UCSD-AML1 (cell line): ENCODE measurements around the gene NSG1.
"Not testable (repeated sequence)": the region's sequence is repeated elsewhere in the genome, so short reads cannot be mapped to it uniquely, and the experiment has no call there.

Experiments used
- DNase-seq: peaks from one replicate; lab custom pipeline; 2025; ENCODE audit not compliant: unreplicated experiment; lab: John Stamatoyannopoulos, UW

The NSG1 gene, protein sequence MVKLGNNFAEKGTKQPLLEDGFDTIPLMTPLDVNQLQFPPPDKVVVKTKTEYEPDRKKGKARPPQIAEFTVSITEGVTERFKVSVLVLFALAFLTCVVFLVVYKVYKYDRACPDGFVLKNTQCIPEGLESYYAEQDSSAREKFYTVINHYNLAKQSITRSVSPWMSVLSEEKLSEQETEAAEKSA

DNA sequence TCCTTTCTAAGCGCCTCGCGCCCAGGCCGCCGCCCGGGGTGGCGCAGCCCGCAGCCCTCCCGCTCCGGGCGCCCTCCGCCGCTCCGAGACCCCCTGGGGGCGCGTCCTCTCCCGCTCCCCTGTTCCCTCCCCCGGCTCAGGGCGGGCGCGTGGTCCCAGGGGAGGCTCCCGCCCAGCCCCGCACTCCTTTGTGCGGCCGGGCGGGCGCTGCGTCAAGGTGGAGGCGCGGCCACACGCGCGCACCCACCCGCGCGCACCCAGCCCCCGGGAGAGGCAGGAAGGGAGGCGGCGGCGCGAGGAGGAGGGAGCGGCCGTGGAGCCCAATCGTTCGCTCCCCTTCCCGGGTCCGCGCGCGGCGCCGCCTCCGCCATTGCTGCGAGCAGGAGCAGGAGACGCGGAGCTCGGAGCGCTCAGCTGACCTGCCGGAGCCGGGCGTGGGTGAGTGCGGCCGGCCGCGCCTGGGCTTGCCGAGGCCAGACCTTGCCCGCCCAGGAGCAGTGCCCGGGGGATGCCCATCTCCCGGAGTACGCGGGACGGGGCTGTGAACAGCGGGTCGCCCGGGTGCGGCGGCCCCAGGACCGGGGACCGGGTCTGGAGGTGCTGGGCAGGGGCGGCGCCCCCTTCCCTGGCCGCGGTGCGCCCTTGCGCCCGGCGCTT is at the start of gene NSG1:
NSG1 (plus strand) TSS at position 367 of the 657 bp plus-strand sequence. CDS start 528 bp downstream, outside the sequence.
- DNase-seq: no peak

DNA sequence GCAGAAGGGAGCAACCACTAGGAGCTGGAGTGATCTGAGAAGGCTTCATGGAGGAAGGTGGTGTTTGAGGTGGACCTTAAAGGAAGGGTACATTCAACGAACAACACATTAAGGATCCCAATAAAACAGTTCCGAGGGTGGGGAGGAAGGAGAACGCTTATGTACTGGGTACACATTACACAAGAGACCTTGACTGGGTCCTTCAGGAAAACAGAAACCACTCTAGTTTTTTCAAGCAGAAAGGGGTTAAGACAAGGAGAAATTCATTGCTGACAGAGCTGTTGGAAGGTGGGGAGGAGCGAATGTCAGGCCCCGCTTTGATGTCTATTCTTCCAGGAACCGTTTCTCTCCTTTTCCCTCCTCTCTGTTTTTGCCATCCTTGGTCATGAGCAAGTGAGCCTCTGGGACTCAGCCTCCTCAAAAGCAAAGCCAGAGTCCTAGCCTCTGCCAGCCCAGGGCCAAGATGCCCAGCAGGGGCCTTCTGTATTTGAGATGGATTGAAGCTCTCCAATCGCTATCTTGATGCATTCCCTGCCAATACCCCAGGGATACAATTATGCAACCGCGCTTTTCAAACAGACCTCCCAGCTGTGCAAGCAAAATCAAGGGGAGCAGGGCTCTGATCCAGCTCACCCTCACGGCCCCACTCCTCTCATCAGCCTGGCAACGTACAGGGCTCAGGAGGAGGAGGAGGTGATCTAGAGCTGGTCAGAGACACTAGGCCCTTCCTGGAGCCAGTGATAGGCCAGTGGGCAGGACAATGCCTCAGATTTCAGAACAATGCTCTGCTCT is 48.5 kb upstream of the NSG1 start:
- DNase-seq: no peak

DNA sequence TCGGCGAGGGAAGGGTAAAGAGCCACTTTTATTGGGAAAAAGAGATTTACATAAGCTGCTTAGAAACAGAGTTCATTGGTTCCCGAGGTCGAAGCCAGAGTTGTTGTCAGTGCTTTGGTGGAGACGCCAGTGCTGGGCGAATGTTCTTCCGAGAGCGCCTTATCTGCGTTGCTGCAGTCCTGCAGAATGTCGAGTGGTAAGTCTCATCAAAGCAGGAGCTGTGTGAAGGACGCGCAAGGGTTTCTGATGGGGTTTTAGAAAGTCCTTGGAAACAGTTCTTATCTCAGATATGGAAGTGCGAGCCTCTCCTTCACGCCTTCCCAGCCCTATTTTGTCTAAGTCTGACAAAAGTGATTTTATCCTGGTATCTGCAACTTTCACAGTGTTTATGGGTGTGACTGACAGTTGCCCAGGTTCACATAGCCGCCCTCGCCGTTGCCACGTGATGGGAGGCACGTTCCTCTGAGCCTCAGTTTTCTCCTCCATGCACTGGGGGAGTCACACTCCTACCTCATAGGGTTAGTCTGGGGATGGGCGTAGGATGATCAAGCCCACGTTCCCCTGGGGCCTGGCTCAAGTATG is 47.3 kb upstream of the NSG1 start:
- DNase-seq: no peak

DNA sequence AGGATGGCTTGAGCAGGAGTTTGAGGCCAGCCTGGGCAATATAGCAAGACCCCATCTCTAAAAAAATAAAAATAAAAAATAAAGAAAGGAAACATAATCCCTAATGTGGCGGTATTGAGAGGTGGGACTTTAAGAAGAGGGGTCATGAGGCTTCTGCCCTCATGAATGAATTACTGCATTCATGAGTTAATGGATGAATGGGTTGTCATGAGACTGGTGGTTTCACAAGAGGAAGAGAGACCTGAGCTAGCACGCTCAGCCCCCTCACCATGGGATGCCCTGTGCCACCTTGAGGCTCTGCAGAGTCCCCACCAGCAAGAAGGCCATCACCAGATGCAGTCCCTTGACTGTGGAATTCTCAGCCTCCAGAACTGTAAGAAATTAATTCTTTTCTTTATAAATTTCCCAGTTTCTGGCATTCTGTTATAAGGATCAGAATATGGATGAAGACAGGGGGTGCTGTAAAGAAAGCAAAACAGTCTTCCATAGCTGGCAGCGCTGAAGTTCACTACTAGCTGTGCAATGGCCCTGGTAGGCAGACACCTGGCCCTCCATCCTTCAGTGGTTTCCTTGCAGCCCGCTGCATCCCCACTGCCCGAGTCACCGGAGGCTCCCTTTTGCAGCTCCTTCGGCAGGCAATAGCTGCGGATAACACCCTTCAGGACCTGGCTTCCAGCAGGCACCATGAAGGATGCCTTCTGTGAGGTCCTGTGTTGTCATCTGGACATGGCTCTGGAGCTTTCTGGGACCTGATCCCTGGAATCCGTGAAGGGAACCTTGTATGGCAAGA is 44.8 kb upstream of the NSG1 start:
- DNase-seq: no peak

- no peak for DNase-seq
Measured at GRCh38 chr4:4343038-4343437, 43.9 kb upstream of the NSG1 start.

- no peak for DNase-seq
Measured at GRCh38 chr4:4344915-4345527, 41.9 kb upstream of the NSG1 start.

GRCh38 chr4:4347585-4347984 is 39.3 kb upstream of the NSG1 start:
- DNase-seq: no peak

- not testable (repeated sequence) for DNase-seq
Measured at GRCh38 chr4:4348585-4348984, 38.3 kb upstream of the NSG1 start.

DNA sequence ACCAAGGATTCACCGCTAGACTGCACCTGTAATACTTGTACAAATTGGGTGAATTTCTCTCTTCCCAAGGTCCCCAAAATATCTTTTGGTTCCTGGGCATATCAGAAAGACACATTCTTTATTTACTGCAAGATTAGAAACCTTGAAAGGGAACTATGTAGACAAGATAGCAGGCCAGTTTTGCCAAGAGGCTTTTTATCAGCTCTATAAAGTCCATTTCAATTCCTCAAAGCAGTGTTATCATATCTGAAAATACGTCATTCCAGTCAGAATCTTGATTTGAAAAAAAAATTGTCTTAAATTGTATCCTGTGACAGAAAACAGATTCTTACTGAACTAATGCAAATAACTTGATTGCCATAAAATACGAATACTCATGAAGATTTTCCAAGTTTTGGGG is 37.0 kb upstream of the NSG1 start:
- DNase-seq: no peak

DNA sequence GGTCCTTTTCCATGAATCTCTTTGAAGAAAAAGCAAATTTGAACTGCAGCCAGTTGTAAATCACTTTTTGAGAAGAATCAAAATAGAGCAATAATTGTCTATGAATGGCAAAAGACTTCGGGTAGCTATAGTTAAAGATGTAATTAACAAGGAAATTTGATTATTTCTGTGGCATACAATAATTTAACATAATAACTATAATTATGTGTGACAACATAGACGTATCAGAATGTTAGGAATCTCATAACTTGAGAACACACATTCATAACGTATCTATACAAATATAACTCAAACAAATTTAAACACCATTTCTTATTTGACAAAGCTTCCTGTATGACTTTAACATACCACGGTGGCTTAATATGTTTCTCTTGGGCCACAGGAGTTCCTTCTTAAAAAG is 36.0 kb upstream of the NSG1 start:
- no peak for DNase-seq

DNA sequence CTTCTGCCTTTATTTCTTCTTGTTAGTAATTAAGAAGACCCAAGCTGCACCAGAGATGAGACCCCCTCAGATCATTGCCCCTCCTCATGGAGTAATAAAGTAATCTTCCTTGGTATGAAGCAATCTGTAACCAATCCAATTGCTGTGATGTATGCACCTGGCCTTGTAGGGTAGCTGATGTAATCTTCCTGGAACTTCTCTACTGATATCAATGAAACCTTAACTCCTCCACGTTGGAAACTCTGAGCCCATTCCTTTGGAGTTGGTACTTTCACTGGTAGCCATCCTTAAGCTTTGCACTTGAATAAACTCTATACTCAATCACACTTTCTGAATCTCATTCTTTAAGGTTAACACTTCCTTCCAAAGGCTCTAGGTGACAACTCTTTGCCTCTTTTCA is 31.6 kb upstream of the NSG1 start:
- DNase-seq: no peak

DNA sequence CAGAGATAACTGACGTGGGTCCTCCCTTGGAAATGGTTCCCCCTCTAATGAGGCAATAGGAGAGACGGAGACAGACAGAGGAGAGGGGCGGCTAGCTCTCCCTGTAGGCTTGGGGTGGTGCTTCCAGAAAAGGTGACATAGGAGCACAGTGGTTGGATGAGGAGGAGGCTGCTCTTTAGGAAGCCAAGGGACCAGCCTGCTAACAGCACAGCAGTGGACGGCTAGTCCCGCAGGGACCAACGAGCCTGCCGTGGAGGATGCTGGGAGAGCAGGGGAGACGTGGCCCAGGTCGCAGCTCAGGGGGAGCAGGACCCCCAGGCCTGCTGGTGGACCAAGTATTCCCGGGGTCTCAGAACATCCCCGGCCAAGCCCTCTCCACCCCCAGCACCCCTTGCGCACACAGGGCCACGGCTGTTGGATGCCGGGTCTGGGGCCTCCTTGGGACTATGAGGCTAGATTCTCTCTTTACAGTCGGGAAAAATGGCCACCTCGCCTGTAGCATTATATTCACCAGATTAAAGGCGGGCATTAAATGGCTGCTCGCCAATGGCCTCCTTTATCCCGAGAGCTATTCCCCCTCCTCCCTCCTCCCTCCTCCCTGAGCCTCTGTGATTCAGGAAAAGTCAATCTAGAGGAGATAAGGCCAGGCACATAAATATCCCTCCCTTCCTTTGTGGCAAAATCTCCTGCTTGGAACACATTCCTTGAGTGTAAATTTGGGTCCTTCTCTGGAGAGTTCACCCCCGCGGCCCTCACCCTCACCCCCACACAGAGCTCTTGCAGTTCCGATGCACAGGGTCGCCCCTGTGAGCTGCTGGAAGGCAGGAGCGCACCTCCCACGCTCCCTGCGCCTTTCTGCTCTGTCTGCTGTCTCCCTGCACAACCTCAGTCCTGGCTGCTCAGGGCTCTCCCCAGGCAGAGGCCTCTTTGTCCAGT is 30.5 kb upstream of the NSG1 start:
- no peak for DNase-seq

- no peak for DNase-seq
Measured at GRCh38 chr4:4358093-4358854, 28.6 kb upstream of the NSG1 start.

GRCh38 chr4:4361883-4362282 is 25.0 kb upstream of the NSG1 start:
- no peak for DNase-seq

GRCh38 chr4:4362991-4363697 is 23.8 kb upstream of the NSG1 start:
- DNase-seq: no peak

DNA sequence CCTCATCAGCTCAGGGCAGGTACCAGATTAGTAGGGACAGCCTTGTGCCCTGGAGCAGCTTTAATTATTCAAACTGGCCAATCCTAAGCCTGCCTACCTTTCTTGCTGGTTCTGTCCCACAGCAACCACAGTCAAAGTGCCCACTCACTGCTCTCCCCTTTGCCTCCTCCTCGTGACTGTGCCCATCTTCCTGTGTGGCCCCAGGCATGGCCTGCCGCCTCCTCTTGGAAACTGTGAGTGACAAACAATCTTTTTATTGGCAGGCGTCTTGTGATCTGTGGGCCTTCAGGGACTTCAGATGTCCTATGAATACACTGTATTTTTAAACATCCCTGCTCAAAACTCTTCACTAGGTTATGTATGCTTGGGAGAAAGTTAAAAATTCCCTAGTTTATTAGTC is 22.8 kb upstream of the NSG1 start:
- no peak for DNase-seq

GRCh38 chr4:4364486-4365208 is 22.3 kb upstream of the NSG1 start:
- DNase-seq: no peak
